AG10803 (cell line): ENCODE measurements around the gene GALNT2.
A peak's percentile ranks its signal among the peaks of the same experiment; 100 is the strongest.

Experiments used
- DNase-seq: peaks from one replicate; pipeline ENCODE4 v3.0.0; 2010; ENCODE audit warnings: low read depth
- H3K4me3 ChIP-seq: 2 replicates; pipeline ENCODE4 v1.5.1; 2011; ENCODE audit warnings: mild to moderate bottlenecking, low read length, control low read depth
- TF ChIP-seq, protein P1 (sequence below): conservative IDR thresholded peaks from 2 replicates; pipeline ENCODE4 v1.5.1; 2011; ENCODE audit warnings: mild to moderate bottlenecking, low read length, control low read depth, inconsistent platforms

Gene GALNT2

DNA sequence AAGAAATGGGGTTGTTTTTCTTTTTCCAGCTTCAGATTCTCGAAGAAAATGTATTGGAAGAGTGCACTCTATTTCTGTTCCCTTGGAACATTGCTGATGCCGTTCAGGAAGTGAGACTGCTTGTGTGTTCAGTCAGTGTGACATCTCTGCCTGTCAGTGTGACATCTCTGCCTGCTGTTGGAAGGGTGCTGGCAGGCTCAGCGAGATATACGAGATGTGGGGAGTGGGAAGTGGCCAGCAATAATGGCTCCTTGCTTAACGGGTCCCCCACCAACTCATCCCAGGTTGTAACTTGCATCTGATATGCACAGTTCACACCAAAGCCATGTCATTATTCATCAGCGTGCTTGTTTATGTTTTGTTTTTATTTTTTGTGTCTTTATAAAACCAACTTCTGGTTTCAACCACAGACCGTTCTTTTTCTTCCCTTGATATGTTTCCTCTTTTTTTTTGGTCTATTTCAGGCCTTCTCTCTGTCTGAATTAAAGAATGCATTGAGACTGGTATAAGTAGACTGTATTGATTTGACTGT, 145.4 kb downstream of the GALNT2 start:
- no peak overlapping the region for H3K4me3 ChIP-seq
- TF ChIP-seq, protein P1, sequence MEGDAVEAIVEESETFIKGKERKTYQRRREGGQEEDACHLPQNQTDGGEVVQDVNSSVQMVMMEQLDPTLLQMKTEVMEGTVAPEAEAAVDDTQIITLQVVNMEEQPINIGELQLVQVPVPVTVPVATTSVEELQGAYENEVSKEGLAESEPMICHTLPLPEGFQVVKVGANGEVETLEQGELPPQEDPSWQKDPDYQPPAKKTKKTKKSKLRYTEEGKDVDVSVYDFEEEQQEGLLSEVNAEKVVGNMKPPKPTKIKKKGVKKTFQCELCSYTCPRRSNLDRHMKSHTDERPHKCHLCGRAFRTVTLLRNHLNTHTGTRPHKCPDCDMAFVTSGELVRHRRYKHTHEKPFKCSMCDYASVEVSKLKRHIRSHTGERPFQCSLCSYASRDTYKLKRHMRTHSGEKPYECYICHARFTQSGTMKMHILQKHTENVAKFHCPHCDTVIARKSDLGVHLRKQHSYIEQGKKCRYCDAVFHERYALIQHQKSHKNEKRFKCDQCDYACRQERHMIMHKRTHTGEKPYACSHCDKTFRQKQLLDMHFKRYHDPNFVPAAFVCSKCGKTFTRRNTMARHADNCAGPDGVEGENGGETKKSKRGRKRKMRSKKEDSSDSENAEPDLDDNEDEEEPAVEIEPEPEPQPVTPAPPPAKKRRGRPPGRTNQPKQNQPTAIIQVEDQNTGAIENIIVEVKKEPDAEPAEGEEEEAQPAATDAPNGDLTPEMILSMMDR, result no peak
- DNase-seq, result no peak

DNA sequence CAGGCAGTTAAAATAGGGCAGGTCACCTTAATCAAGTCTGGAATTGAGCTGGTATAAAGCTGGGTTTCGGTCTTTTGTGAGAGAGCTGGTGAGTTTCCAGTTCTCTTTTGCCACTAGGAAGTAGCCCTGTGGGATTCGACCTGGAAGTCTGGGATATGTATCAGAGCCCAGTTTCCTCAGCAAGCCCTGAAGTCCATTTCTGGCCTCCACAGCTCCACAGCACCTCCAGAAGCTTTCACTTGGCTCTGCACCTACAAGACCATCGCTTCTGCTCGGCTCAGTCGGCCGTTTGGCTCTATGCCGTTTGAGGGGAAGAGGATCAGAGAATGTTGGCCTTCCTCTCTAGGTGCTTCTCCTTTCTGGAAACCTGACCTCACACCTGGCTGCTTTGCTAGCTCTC, 148.0 kb downstream of the GALNT2 start:
- DNase-seq, result peak; percentile 43
- no peak overlapping the region for H3K4me3 ChIP-seq
- TF ChIP-seq, protein P1, result peak; percentile 52

DNA sequence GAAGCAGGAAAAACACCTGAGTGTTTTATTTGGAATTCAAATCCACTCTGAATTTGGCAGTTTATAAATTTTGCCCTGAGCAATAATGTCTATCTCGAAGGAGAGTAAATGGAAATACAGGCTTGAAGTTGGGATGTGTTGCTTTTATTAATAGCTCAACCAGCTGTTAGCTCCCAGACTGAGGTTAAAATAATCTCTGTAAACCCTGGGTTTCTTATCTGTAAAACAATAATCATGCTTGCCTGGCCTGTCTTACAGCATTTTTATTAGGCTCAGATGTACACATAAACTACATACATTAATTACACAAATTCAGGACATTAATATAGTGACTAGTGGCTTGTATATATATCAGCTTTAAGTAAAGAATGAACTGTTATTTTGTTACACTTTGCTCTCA, 148.5 kb downstream of the GALNT2 start:
- no peak for DNase-seq
- TF ChIP-seq, protein P1, result no peak

DNA sequence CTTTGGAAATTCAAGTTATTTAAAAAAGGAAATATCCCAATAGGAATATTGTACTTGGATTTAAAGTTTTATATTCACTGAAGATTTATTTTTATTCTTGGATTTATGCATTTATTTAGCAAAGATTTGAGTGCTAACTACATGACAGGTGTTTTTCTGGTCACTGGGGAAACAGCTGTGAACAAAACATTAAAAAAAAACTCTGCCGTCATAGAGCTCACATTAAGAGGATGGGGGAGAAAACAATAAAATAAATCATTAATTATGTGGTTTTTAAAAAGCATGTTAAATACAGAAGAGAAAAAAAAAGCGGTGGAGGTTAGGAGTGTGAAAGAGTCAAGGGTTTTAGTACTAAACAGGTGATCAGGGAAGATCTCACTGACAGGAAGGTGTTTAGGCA, 149.9 kb downstream of the GALNT2 start:
- DNase-seq, result no peak
- TF ChIP-seq, protein P1, result no peak
- H3K4me3 ChIP-seq, result no peak overlapping the region

More for the DNA sequence above, 148.5 kb downstream of the GALNT2 start:
- H3K4me3 ChIP-seq, result no peak overlapping the region

DNA sequence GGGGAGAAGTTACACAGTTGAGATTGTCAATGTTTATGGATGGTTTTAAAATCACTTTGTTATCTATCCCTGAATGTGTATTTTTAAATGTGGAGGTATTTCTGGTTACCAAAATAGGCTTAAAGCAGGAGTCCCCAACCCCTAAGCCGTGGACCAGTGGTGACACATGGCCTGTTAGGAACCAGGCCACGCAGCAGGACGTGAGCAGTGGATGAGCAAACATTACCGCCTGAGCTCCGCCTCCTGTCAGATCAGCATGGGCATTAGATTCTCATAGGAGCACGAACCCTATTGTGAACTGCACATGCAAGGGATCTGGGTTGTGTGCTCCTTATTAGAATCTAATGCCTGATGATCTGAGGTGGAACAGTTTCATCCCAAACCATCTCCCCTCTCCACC, 151.6 kb downstream of the GALNT2 start:
- H3K4me3 ChIP-seq, result no peak overlapping the region
- no peak for DNase-seq
- TF ChIP-seq, protein P1, result no peak

DNA sequence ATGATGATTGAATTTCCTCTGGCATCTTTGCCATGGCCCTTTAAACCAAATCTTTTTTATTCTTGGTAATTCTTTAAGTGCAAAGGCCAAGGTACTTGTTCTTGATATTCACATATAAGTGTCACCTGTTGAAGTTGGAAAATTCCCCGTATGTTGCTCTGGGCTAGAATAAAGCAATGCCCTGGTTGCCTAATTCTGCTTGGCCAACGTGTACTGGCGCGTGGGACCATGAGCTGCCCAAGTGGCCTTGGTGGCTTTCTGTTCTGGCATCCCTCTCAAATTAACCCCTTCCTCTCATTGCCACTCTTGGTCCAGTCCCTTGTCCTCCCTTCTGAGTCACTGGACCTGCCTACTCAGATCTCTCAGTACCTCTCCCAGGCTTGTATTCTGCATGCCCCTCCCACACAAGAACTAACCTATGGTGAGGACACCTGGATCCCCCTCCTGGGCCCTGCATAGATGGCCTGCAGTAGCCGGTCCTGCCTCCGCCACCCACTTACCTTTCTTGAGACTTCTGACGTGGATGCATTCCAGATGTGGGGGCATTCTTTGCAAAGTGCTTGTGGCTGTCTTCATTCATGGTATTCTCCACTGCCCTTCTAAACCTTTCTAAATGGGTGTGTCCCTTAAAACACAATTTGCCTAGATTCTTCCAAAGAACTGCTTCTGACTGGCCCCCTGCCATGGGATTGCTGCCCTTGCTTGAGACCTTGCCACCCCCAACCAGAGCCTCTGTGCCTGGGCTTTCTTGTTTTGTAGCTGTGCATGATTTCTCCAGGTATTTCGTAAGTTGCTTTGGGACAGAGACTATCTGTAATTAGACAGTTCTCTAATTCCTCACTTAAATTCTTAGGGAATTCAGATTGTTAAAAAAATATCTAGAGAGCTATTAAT, 152.4 kb downstream of the GALNT2 start:
- H3K4me3 ChIP-seq, result no peak overlapping the region
- no peak for DNase-seq
- TF ChIP-seq, protein P1, result no peak

DNA sequence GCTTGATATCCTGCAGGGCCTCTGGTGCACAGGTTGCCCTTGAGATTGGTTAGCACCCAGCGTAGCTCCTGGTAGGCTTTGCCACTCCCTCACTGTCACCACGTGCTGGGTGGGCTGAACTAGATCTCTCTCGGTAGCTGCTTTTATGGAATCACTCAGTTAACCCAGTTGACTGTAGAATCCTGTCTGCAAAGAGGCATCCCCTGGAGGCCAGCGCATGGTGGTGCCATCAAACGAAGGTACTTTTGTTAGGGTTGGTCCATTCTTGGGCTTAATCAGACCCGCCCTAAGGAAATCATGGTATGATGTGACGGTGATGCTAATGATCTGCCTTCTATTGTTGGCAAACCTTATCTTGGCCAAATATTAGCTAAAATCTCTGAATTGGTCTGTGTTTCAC, 153.4 kb downstream of the GALNT2 start:
- no peak overlapping the region for H3K4me3 ChIP-seq
- no peak for DNase-seq
- TF ChIP-seq, protein P1, result no peak
